GM19351 (cell line): Measurements from ENCODE around the gene FAHD2B.
"Not testable (repeated sequence)": the region's sequence is repeated elsewhere in the genome, so short reads cannot be mapped to it uniquely, and the experiment has no call there.

Experiments used
- ATAC-seq: cut with Tn5 transposase; IDR thresholded peaks from one replicate; pipeline ENCODE4 v1.9.1; 2021; ENCODE audit warnings: mild to moderate bottlenecking, moderate library complexity; ENCODE audit not compliant: unreplicated experiment

Gene FAHD2B

DNA sequence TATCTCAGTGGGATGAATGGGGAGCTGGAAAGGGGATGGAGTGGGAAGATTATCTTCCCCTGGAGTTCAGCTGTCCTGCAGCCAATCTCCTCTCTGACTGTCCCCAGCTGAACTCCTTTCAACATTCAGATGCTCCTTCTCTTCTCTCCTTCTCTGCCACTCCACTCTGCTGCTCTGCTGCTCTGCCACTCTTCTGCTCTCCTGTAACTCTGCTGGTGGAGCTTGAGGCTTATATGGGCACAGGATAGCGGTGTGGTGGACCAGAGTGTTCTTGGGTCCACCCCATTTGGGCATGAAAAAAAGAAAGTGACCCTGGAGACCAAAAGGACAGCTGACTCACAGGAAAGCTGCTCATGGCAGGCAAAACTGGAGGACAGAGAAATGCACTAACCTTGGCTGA is 26.6 kb downstream of the FAHD2B start:
- ATAC-seq: no peak

DNA sequence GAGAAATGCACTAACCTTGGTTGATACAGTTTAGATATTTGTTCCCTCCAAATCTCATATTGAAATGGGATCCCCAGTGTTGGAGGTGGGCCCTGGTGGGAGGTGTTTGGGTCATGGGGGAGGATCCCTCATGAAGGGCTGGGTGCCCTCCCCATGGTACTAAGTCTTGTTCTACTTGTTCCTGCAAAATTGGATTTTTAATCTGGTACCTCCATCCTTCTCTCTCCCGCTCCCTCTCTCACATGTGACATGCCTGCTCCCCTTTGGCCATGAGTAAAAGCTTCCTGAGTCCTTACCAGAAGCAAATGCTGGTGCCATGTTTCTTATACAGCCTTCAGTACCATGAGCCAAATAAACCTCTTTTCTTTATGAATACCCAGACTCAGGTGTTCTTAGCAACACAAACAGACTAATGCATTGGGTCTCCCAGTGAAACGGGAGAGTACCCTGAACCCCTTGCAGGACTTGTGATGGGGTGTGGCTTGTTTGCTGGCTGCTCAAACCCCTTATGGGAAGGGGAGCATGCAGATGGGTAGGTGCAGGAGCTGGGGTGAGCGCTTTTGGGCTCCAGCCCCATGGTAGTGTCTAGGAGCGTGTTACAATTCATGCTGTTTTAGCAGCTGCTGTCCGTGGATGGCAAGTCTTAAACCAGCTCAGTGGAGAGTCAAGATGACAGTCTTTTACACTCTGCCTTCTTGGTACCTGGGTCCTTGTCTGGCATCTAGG is 27.2 kb downstream of the FAHD2B start:
- no peak for ATAC-seq

DNA sequence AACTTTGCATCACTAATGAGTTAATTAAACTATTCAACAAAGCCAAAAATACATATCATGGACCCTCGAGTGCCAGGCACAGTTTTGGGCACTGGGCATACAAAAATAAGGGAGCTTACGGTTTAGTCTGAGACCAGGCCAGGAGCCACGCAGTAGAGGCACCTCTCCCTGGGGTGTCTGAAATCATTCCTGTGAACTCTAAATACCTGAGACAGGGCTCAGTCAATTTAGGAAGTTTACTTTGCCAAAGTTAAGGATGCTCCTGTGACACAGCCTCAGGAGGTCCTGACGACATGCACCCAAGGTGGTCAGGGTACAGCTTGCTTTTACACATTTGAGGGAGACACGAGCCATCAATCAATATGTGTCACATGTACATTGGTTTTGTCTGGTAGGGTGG is 28.7 kb downstream of the FAHD2B start:
- ATAC-seq: not testable (repeated sequence)

DNA sequence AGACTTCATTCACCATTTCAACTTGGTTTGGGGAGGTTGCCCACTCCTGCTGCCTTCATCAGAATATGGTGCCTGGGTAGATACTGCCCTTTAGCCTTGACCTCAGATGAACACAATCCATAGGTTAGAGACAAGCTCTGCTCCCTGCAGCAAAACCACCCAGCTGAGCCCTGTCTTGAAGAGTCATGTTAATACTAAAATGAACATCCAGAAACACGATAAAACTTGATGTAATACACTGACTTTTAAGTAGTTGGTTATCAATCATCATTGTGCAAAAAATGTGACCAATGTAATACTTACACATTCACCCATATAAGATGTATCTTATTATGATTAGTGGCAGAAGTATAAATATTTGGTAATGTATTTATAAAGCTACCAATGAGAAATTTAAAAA is 32.7 kb downstream of the FAHD2B start:
- ATAC-seq: not testable (repeated sequence)

DNA sequence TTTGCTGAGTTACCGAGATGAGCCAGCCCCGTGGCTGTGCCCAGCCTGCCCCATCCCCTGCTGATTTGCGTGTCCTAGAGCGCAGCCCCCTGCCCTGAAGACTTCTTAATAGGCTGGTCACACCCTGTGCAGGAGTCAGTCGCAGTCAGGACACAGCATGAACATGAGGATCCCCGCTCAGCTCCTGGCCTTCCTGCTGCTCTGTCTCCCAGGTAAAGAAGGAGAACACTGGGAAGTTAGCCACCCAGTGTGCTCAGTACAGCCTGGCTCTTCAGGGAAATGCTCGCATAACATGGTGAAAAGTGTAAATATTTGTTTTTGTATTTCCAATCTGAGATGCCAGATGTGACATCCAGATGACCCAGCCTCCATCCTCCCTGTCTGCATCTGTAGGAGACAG is 34.9 kb downstream of the FAHD2B start:
- not testable (repeated sequence) for ATAC-seq

DNA sequence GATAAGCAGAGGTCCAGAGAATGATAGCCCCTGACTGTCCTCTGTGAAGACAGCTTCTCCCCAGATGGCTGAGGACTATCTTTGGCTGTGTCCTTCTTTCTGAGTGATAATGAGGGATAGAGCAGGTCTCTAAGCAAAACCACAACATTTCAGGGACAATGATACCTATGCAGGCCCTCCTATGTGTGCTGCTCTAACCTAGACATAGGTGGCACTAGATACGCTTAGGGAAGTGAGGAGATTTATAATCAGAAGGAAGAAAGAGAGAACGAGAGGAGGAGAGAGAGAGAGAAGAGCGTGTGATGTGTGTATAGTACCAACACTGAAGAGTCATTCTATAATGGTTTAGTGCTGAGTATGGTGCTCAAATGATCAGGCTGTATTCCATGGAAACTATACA is 38.5 kb downstream of the FAHD2B start:
- not testable (repeated sequence) for ATAC-seq

DNA sequence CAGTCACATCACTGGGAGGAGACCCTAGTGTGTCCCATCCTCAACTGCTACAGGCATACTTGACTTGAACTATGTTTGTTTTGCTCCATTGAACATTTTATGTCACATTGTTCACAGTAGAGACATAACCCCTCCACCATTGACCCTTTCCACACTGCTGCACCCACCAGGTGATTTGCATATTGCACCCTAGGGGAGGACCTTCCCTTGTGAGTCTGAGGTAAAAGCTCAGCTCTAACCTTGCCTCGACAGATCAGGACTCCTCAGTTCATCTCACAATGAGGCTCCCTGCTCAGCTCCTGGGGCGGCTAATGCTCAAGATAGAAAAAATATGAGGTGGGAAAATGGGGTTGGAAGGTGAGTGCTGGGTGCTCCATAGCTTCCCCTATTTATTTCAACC is 44.6 kb downstream of the FAHD2B start:
- ATAC-seq: peak; percentile 55

DNA sequence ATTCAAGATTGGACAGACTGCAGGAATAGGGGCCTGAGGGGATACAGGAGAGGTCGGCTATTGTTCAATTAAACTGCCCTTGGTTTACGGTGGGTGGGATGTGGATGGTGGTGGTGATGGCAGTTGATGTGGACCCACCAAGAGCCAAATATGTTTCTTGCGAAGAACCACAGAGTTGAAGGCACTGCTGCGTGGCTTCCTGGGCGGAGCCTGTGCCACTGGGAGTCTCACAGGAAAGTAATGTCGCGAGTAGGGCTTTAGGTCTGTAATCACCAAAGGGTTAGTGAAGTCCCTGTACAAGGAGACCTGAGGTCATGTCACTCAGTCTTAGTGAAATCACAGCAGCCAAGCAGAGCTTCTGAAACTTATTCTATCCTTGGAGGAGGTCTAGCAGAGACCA is 46.2 kb downstream of the FAHD2B start:
- ATAC-seq: not testable (repeated sequence)

DNA sequence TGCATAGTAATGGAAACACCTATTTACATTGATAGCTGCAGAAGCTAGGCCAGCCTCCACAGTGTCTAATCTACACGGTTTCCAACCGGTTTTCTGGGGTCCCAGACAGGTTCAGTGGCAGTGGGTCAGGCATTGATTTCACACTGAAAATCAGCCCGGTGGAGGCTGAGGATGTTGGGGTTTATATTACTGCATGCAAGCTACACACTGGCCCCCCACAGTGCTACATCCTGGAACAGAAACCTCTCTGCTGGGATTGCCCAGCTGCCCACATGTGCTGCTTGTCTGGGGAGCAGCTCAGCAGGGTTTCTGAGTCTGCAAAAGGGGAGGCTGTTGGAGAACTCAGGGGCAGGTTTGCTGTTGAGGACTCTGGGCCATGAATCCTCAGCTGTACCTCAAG is 48.0 kb downstream of the FAHD2B start:
- ATAC-seq: not testable (repeated sequence)

DNA sequence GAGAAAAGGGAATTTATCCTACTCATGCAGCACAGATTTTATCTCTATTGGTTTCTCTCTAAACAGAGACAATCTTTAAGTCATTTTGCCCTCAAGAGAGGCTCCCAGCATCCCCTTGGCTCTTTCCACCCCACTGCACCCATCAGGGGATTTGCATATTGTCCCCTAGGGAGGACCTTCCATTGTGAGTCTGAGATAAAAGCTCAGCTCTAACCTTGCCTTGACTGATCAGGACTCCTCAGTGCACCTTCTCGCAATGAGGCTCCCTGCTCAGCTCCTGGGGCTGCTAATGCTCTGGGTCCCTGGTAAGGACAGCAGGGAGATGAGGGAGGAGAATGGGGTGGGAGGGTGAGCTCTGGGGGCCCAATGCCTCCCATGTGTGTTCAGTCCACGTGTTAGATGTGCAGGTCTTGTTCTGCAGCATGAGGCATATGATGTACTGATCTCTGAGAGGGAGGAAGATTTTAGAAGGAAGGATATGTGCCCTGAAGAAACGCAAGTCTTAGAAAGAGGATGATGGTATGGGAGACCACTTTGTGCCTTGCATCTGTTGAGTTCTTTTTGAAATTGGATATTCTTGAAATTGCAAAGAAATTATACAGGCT is 48.7 kb downstream of the FAHD2B start:
- ATAC-seq: not testable (repeated sequence)
